Smooth muscle cell (in vitro differentiated cells): ENCODE measurements around the gene TAF1L. TPM values are rescaled to one million over a fixed set of nuclear protein-coding genes. Genes with fewer than 3 reads are reported as not detected.

ENCODE experiments used
- DNase-seq: peaks from one replicate; lab custom pipeline; 2025; ENCODE audit not compliant: unreplicated experiment; lab: John Stamatoyannopoulos, UW
- H2AFZ ChIP-seq: fragments of 200-600 bp; sonication (generic); 2 replicates; pipeline ENCODE4 v1.6.0; 2016; ENCODE audit warnings: antibody characterized with exemption, low read depth, mild to moderate bottlenecking
- H3F3A ChIP-seq: fragments of 200-600 bp; sonication (generic); 2 replicates; pipeline ENCODE4 v1.6.0; 2017; ENCODE audit warnings: antibody characterized with exemption, low read depth
- H3K27ac ChIP-seq: fragments of 200-600 bp; sonication (generic); 2 replicates; pipeline ENCODE4 v1.5.1; 2016; ENCODE audit warnings: low read depth, mild to moderate bottlenecking
- H3K27me3 ChIP-seq: fragments of 200-600 bp; sonication (generic); 2 replicates; pipeline ENCODE4 v1.6.1; 2016; ENCODE audit warnings: low read depth, mild to moderate bottlenecking
- H3K36me3 ChIP-seq: fragments of 200-600 bp; sonication (generic); 2 replicates; pipeline ENCODE4 v1.5.1; 2016; ENCODE audit warnings: low read depth
- H3K4me1 ChIP-seq: fragments of 200-600 bp; sonication (generic); 2 replicates; pipeline ENCODE4 v1.5.1; 2016; ENCODE audit warnings: low read depth
- H3K4me2 ChIP-seq: fragments of 200-600 bp; sonication (generic); 2 replicates; pipeline ENCODE4 v1.6.0; 2016; ENCODE audit warnings: mild to moderate bottlenecking
- H3K4me3 ChIP-seq: fragments of 200-600 bp; sonication (generic); 2 replicates; pipeline ENCODE4 v1.5.1; 2016; ENCODE audit warnings: mild to moderate bottlenecking
- H3K79me2 ChIP-seq: fragments of 200-600 bp; sonication (generic); 2 replicates; pipeline ENCODE4 v1.6.0; 2016; ENCODE audit warnings: low read depth, mild to moderate bottlenecking
- H3K9ac ChIP-seq: fragments of 200-600 bp; sonication (generic); 2 replicates; pipeline ENCODE4 v1.6.0; 2016; ENCODE audit warnings: low read depth
- H3K9me3 ChIP-seq: fragments of 200-600 bp; sonication (generic); replicated peaks from 2 replicates; pipeline ENCODE4 v1.5.1; 2016; ENCODE audit warnings: low read depth
- H4K20me1 ChIP-seq: fragments of 200-600 bp; sonication (generic); 2 replicates; pipeline ENCODE4 v1.6.0; 2016; ENCODE audit warnings: low read depth
- CTCF ChIP-seq: fragments of 200-600 bp; sonication (generic); IDR thresholded peaks from 2 replicates; pipeline ENCODE4 v1.5.1; 2017; ENCODE audit warnings: borderline replicate concordance, mild to moderate bottlenecking, antibody characterized with exemption; ENCODE audit not compliant: insufficient read depth, poor library complexity, severe bottlenecking
- WGBS: methylation state at CpG from one replicate; pipeline ENCODE4 v1.1.7; 2016; ENCODE audit warnings: low lambda C conversion rate; 5-methylcytosine and 5-hydroxymethylcytosine counted together
- polyA plus RNA-seq: library from polyadenylated mRNA; unstranded; fragments of >200 nt; fragmentation: Nextera tagmentation; extraction: Ambion mirVana; gene quantifications from 2 replicates; pipeline ENCODE4 v1.2.1, GENCODE V29; 2016
- total RNA-seq: library from RNA; depleted of rRNA; stranded (reverse); fragments of >200 nt; gene quantifications from 2 replicates; pipeline ENCODE4 v1.2.3, GENCODE V29; 2014

Gene TAF1L
- total and polyA plus RNA-seq, 2 experiments from 2014 or later = 0.02 TPM; not detected in 1

DNA sequence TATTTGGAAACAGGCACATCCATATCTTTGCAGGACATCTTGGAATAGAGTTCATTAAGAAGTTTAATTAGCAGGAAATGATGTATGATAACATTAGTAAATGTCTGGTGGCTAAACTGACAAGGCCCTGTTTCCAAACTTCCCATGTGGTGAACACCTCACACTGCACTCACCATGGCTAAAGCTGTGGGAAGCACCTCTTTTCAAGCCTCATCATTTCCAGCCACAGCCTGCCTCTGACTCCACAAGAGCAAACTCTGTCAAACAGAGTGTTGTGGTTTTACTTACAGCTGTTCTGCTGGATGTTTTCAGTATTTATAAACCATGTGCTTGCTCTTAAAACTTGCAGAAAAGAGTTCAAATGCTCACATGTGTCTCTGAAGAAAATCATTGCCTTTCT is 47.6 kb downstream of the TAF1L start:
- Histone ChIP-seq H2AFZ (no peak overlapping the region), H3K4me3 (no peak overlapping the region)
- DNase-seq = no peak

DNA sequence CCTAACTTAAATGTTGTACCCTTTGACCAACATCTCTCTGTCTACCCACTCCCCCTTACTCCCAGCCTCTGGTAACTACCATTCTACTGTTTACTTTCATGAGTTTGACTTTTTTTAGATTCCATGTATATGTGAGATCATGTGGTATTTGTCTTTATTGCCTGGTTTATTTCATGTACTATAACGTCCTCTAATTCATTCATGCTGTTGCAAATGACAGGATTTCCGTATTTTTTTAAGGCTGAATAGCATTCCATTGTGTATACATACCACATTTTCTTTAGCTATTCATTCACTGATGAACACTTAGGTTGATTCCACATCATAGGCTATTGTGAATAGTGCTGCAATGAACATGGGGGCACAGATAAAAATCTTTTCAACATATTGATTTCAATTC is 50.7 kb downstream of the TAF1L start:
- Histone ChIP-seq H3K27ac (no peak overlapping the region), H3K9me3 (no peaks in the 10 kb centered on the region), H3K27me3 (no peaks in the 10 kb centered on the region), H3K4me2 (no peak overlapping the region), H3K79me2 (no peaks in the 10 kb centered on the region), H4K20me1 (no peaks in the 10 kb centered on the region), H3K4me1 (peaks cover 9% of the 10 kb centered on the region), H2AFZ (no peak overlapping the region), H3K9ac (no peak overlapping the region), H3K36me3 (no peaks in the 10 kb centered on the region), H3K4me3 (no peak overlapping the region), H3F3A (no peaks in the 10 kb centered on the region)
- TF ChIP-seq CTCF = no peak
- WGBS = 66% methylated on average over 2 of the region's 2 CpGs
- no peak for DNase-seq

More for the DNA sequence above, 47.6 kb downstream of the TAF1L start:
- no peaks in the 10 kb centered on the region for H3K79me2 ChIP-seq
- H3K27me3 ChIP-seq = no peaks in the 10 kb centered on the region
- no peak for TF ChIP-seq CTCF
- H3K4me1 ChIP-seq = peaks cover 6% of the 10 kb centered on the region
- no peaks in the 10 kb centered on the region for H3K36me3 ChIP-seq
- peak overlapping the region; percentile 14 for H3K27ac ChIP-seq
- H3F3A ChIP-seq = no peaks in the 10 kb centered on the region
- no peaks in the 10 kb centered on the region for H3K9me3 ChIP-seq
- no peak overlapping the region for H3K4me2 ChIP-seq
- no peak overlapping the region for H3K9ac ChIP-seq
- no peaks in the 10 kb centered on the region for H4K20me1 ChIP-seq

DNA sequence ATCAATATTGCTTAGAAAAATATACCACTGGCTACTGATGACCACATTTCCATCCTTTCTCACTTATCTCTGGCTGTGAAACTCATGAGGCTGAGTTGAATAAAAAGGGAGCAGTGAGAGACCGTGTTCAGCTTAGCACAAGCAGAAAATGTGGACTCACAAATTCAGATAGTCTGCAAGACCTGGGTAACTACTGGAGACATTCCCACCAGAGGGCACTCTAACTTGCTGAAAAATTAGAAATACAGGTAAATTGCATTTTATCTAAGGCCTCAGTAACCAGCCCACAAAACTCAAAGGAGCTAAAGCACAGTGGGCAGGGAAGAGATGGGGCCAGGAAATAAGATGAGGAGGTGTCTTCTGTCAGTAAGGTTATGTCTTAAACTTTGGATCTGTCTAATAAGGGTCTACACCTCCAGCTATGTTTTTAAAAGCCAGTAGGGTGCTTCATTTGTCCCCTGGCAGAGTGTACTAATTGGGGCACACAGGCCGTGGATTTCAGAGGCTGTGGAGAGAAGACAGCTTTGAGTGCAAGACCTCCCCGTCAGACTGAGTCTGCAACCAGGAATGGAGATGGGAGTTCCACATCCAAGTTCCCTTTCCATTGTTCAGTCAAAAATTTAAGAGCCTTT is 53.8 kb downstream of the TAF1L start:
- WGBS = 49% methylated on average over 3 of the region's 3 CpGs
- H3K4me2 ChIP-seq = peak overlapping the region; percentile 59
- peaks cover 9% of the 10 kb centered on the region for H3K4me1 ChIP-seq
- no peaks in the 10 kb centered on the region for H3K79me2 ChIP-seq
- peak; percentile 69 for TF ChIP-seq CTCF
- no peaks in the 10 kb centered on the region for H4K20me1 ChIP-seq
- DNase-seq = no peak
- H3K27me3 ChIP-seq = no peaks in the 10 kb centered on the region
- H3K9me3 ChIP-seq = no peaks in the 10 kb centered on the region
- no peaks in the 10 kb centered on the region for H3K36me3 ChIP-seq
- H3K4me3 ChIP-seq = no peak overlapping the region
- peak overlapping the region; percentile 65 for H2AFZ ChIP-seq
- H3K27ac ChIP-seq = peak overlapping the region; percentile 38
- no peak overlapping the region for H3K9ac ChIP-seq
- no peaks in the 10 kb centered on the region for H3F3A ChIP-seq
